Measurements from ENCODE around the gene SLC1A7.

DNA sequence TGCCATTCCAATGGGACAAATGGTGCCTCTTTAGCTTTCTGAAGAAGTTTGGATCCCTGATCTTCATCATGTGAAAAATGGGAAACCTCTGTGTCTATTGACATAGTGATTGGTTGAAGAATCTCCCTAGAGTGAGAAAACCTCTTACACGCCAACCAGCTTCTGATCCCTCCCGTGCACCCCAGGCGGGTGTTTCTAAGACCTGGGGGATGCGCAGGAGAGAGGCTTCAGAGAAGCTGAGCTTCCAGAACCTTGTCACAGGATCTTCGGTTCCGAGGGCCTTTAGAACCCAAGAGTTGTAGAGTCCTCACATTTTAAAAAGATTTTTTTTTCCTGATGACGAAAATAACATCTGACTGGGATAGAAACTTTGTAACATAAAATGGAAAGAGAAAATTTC, 69.2 kb downstream of the SLC1A7 start:
- TF ChIP-seq, protein P1, sequence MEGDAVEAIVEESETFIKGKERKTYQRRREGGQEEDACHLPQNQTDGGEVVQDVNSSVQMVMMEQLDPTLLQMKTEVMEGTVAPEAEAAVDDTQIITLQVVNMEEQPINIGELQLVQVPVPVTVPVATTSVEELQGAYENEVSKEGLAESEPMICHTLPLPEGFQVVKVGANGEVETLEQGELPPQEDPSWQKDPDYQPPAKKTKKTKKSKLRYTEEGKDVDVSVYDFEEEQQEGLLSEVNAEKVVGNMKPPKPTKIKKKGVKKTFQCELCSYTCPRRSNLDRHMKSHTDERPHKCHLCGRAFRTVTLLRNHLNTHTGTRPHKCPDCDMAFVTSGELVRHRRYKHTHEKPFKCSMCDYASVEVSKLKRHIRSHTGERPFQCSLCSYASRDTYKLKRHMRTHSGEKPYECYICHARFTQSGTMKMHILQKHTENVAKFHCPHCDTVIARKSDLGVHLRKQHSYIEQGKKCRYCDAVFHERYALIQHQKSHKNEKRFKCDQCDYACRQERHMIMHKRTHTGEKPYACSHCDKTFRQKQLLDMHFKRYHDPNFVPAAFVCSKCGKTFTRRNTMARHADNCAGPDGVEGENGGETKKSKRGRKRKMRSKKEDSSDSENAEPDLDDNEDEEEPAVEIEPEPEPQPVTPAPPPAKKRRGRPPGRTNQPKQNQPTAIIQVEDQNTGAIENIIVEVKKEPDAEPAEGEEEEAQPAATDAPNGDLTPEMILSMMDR (IDR thresholded peaks at IDR 0.05), result no peak
- TF ChIP-seq POLR2A (IDR thresholded peaks at IDR 0.05), result no peak
